ENCODE measurements around the gene ARFGAP2. TPM values are rescaled to one million over a fixed set of nuclear protein-coding genes. Genes with fewer than 3 reads are reported as not detected.
A peak's percentile ranks its signal among the peaks of the same experiment; 100 is the strongest.

Gene ARFGAP2
- total and polyA plus RNA-seq, 7 donors, result 58.7 to 138 (median 84.3) TPM

- Histone ChIP-seq H3K9me3 (no peaks in the 10 kb centered on the region), H3K27ac (peak overlapping the region; percentile 95), H3K4me1 (peaks cover 48% of the 10 kb centered on the region), H3K4me3 (peak overlapping the region; percentile 93), H3K36me3 (ENCODE audit: insufficient read depth in 1 of 2, low read depth in 1 of 2) (peaks cover 0 to 19% of the 10 kb centered on the region in 2 donors), H3K27me3 (ENCODE audit: insufficient read depth in 3 of 3, low read length in 2 of 3) (no peaks in the 10 kb centered on the region)
- ATAC-seq (peak; percentile 39 to 50 (median 44)), DNase-seq (peak; percentile 76 to 93)
- no peak for TF ChIP-seq CTCF (IDR thresholded peaks at IDR 0.05)
- 1 to 6% (median 5%) methylated on average over 40 to 50 of the region's 50 CpGs for WGBS, 3 donors
- intact Hi-C loops (cut with DNase I), result loop anchor here in 1 of 2 donors (2.0 to 5.0 kb wide), 2 partner anchors 29 to 62 kb away; partner anchors contain the start of genes ACP2 and DDB2
Observed at GRCh38 chr11:47185305-47186075, 8.8 kb upstream of the ARFGAP2 start.

GRCh38 chr11:47184711-47185304 is 8.1 kb upstream of the ARFGAP2 start:
- WGBS, 3 donors, result 10 to 31% (median 13%) methylated on average over 13 of the region's 13 CpGs
- Histone ChIP-seq H3K27ac (peak overlapping the region; percentile 95), H3K9me3 (no peaks in the 10 kb centered on the region), H3K4me3 (peak overlapping the region; percentile 93), H3K36me3 (ENCODE audit: insufficient read depth in 1 of 2, low read depth in 1 of 2) (peaks cover 0 to 26% of the 10 kb centered on the region in 2 donors), H3K4me1 (peaks cover 55% of the 10 kb centered on the region), H3K27me3 (ENCODE audit: insufficient read depth in 3 of 3, low read length in 2 of 3) (no peaks in the 10 kb centered on the region)
- no peak for TF ChIP-seq CTCF (IDR thresholded peaks at IDR 0.05)
- DNase-seq (peak; percentile 39 to 72), ATAC-seq (peak in 1 of 4 donors; percentile 4)
- intact Hi-C loops (cut with DNase I), result loop anchor here (5.0 kb wide), 2 partner anchors 62 to 172 kb away; partner anchors contain the start of gene ACP2 (in 1 of the 2)

- 36 to 50% (median 48%) methylated on average over 7 of the region's 7 CpGs for WGBS, 3 donors
Observed at GRCh38 chr11:47183969-47184368, 7.3 kb upstream of the ARFGAP2 start.

More at GRCh38 chr11:47183969-47184368, 7.3 kb upstream of the ARFGAP2 start:
- no peaks in the 10 kb centered on the region for H3K27me3 ChIP-seq (ENCODE audit: insufficient read depth in 3 of 3, low read length in 2 of 3)
- ATAC-seq, result peak; percentile 22 to 53 (median 48)
- TF ChIP-seq CTCF (IDR thresholded peaks at IDR 0.05), result no peak
- H3K9me3 ChIP-seq, result no peaks in the 10 kb centered on the region
- intact Hi-C loops (cut with DNase I), result loop anchor here (5.0 kb wide), 1 partner anchor 173 kb away; no protein-coding TSS in a partner anchor
- peak overlapping the region; percentile 95 for H3K27ac ChIP-seq
- peaks cover 60% of the 10 kb centered on the region for H3K4me1 ChIP-seq
- peak overlapping the region; percentile 93 for H3K4me3 ChIP-seq
- H3K36me3 ChIP-seq (ENCODE audit: insufficient read depth in 1 of 2, low read depth in 1 of 2), result peaks cover 0 to 35% of the 10 kb centered on the region in 2 donors
- peak; percentile 62 to 82 for DNase-seq

All from psoas muscle (tissue), 8 donors.